SK-N-SH (cell line): ENCODE data around the gene MYO16. TPM values are rescaled to one million over a fixed set of nuclear protein-coding genes. Genes with fewer than 3 reads are reported as not detected.

Experiments used
- CTCF ChIA-PET: fragments of 300-600, 350-600 bp; formaldehyde crosslinking; extraction: SDS; loops from one replicate; lab custom pipeline; 2021; lab: Yijun Ruan, JAX
- POLR2A ChIA-PET: fragments of 350-600 bp; sonication (Branson Sonifier 250); formaldehyde crosslinking; extraction: SDS; loops from one replicate; lab custom pipeline; 2020; ENCODE audit warnings: antibody characterized with exemption, inconsistent platforms; lab: Yijun Ruan, JAX
- DNase-seq: peaks from one replicate; pipeline ENCODE4 v3.0.0; 2012
- H2AFZ ChIP-seq: fragments of 200-600 bp; sonication (generic); 2 replicates; pipeline ENCODE4 v1.8.1; 2016; ENCODE audit warnings: antibody characterized with exemption, mild to moderate bottlenecking, low read depth
- H3F3A ChIP-seq: fragments of 200-600 bp; sonication (generic); replicated peaks from 2 replicates; pipeline ENCODE3; 2016; ENCODE audit warnings: antibody characterized with exemption, mild to moderate bottlenecking; ENCODE audit not compliant: insufficient read depth
- H3K27ac ChIP-seq, 2 experiments: fragments of 200-500 bp in 1 of 2; fragments of 200-600 bp in 1 of 2; sonication (Bioruptor generic) in 1 of 2; sonication (generic), shearing (Covaris generic) in 1 of 2; 2 replicates each; pipeline versions ENCODE4 v1.5.1 to v1.6.1; 2014 to 2016; ENCODE audit warnings: low read depth in 2 of 2, inconsistent platforms in 1 of 2, low read length in 1 of 2, mild to moderate bottlenecking in 1 of 2, mixed read lengths in 1 of 2
- H3K27me3 ChIP-seq: fragments of 200-600 bp; sonication (generic), shearing (Covaris generic); 2 replicates; pipeline ENCODE4 v1.6.1; 2016; ENCODE audit warnings: mixed run types; ENCODE audit not compliant: insufficient read depth
- H3K36me3 ChIP-seq, 2 experiments: fragments of 200-500 bp in 1 of 2; fragments of 200-600 bp in 1 of 2; sonication (Bioruptor generic) in 1 of 2; sonication (generic) in 1 of 2; replicated peaks in 1 of 2; 2 replicates each; pipeline versions ENCODE3 to v1.5.1; 2014 to 2016; ENCODE audit warnings: low read length in 1 of 2, mild to moderate bottlenecking in 1 of 2; ENCODE audit not compliant: insufficient read depth in 2 of 2, control insufficient read depth in 1 of 2
- H3K4me1 ChIP-seq, 2 experiments: fragments of 200-500 bp in 1 of 2; fragments of 200-600 bp in 1 of 2; sonication (Bioruptor generic) in 1 of 2; sonication (generic), shearing (Covaris generic) in 1 of 2; 2 replicates each; pipeline versions ENCODE4 v1.5.1 to v1.6.1; 2014 to 2016; ENCODE audit warnings: low read depth in 1 of 2, low read length in 1 of 2, mixed run types in 1 of 2; ENCODE audit not compliant: insufficient read depth in 2 of 2, control insufficient read depth in 1 of 2
- H3K4me2 ChIP-seq: fragments of 200-600 bp; sonication (generic), shearing (Covaris generic); 2 replicates; pipeline ENCODE4 v1.6.1; 2017; ENCODE audit warnings: mixed run types
- H3K4me3 ChIP-seq, 2 experiments: fragments of 200-500 bp in 1 of 2; fragments of 200-600 bp in 1 of 2; sonication (Bioruptor generic) in 1 of 2; sonication (generic), shearing (Covaris generic) in 1 of 2; 2 replicates each; pipeline versions ENCODE4 v1.5.1 to v1.8.1; 2014 to 2016; ENCODE audit warnings: low read depth in 2 of 2, inconsistent platforms in 1 of 2, low read length in 1 of 2, mild to moderate bottlenecking in 1 of 2, mixed read lengths in 1 of 2, moderate library complexity in 1 of 2
- H3K79me2 ChIP-seq: fragments of 200-600 bp; sonication (generic); 2 replicates; pipeline ENCODE4 v1.8.1; 2017; ENCODE audit warnings: mild to moderate bottlenecking; ENCODE audit not compliant: insufficient read depth
- H3K9ac ChIP-seq: fragments of 200-600 bp; sonication (generic); 2 replicates; pipeline ENCODE4 v1.6.1; 2017; ENCODE audit warnings: mixed run types
- H3K9me2 ChIP-seq: fragments of 200-600 bp; sonication (generic); 2 replicates; pipeline ENCODE4 v1.6.1; 2017; ENCODE audit warnings: mixed run types
- H3K9me3 ChIP-seq: fragments of 200-600 bp; sonication (generic); 2 replicates; pipeline ENCODE4 v1.6.1; 2017; ENCODE audit warnings: mixed run types, mild to moderate bottlenecking, moderate library complexity
- H4K20me1 ChIP-seq: fragments of 200-600 bp; sonication (generic); 2 replicates; pipeline ENCODE4 v1.6.1; 2017; ENCODE audit warnings: mild to moderate bottlenecking, mixed run types; ENCODE audit not compliant: insufficient read depth
- CHD2 ChIP-seq: fragments of 150-350 bp; IDR thresholded peaks from 2 replicates; pipeline ENCODE4 v1.6.1; 2018; ENCODE audit warnings: low read length; ENCODE audit not compliant: partially characterized antibody
- CTCF ChIP-seq: fragments of 200-600 bp; sonication (generic); IDR thresholded peaks from 2 replicates; pipeline ENCODE4 v1.6.1; 2017; ENCODE audit warnings: antibody characterized with exemption, mild to moderate bottlenecking, moderate library complexity
- ELF1 ChIP-seq: IDR thresholded peaks from 2 replicates; pipeline ENCODE4 v1.4.0; 2012
- EZH2phosphoT487 ChIP-seq: fragments of 200-600 bp; sonication (generic); IDR thresholded peaks from 2 replicates; pipeline ENCODE4 v1.6.1; 2017; ENCODE audit warnings: low read depth, mixed run types, mild to moderate bottlenecking, antibody characterized with exemption, moderate library complexity, borderline replicate concordance
- FOXM1 ChIP-seq: IDR thresholded peaks from 2 replicates; pipeline ENCODE4 v1.4.0; 2012; ENCODE audit warnings: low read depth, mild to moderate bottlenecking
- GABPA ChIP-seq: IDR thresholded peaks from 2 replicates; pipeline ENCODE4 v1.4.0; 2012; ENCODE audit warnings: low read depth, mild to moderate bottlenecking
- JUND ChIP-seq: IDR thresholded peaks from 2 replicates; pipeline ENCODE4 v1.4.0; 2012
- MAX ChIP-seq: IDR thresholded peaks from 2 replicates; pipeline ENCODE4 v1.4.0; 2012; ENCODE audit warnings: low read depth
- POLR2AphosphoS5 ChIP-seq: IDR thresholded peaks from 2 replicates; pipeline ENCODE4 v1.6.1; 2012; ENCODE audit warnings: low read depth, low read length
- RAD21 ChIP-seq: IDR thresholded peaks from 2 replicates; pipeline ENCODE4 v1.6.1; 2012; ENCODE audit warnings: mild to moderate bottlenecking, low read length
- RCOR1 ChIP-seq: fragments of 150-350 bp; IDR thresholded peaks from 2 replicates; pipeline ENCODE4 v1.6.1; 2017; ENCODE audit warnings: antibody characterized with exemption, low read length
- RFX5 ChIP-seq: IDR thresholded peaks from 2 replicates; pipeline ENCODE4 v1.6.1; 2012; ENCODE audit warnings: mild to moderate bottlenecking, improper control_type of control experiment, low read length
- SIN3A ChIP-seq: IDR thresholded peaks from 2 replicates; pipeline ENCODE4 v1.6.1; 2012; ENCODE audit warnings: low read depth, mild to moderate bottlenecking, low read length, moderate library complexity, borderline replicate concordance
- SMC3 ChIP-seq: IDR thresholded peaks from 2 replicates; pipeline ENCODE4 v1.6.1; 2012; ENCODE audit warnings: low read depth, low read length, improper control_type of control experiment
- TAF1 ChIP-seq: IDR thresholded peaks from 2 replicates; pipeline ENCODE4 v1.6.1; 2012; ENCODE audit warnings: low read depth, mild to moderate bottlenecking, low read length, moderate library complexity, borderline replicate concordance
- USF2 ChIP-seq: fragments of 150-350 bp; IDR thresholded peaks from 2 replicates; pipeline ENCODE4 v1.6.1; 2017; ENCODE audit warnings: antibody characterized with exemption, low read length, low read depth, borderline replicate concordance
- YY1 ChIP-seq: IDR thresholded peaks from 2 replicates; pipeline ENCODE4 v1.4.0; 2012; ENCODE audit warnings: low read depth, mild to moderate bottlenecking
- WGBS: methylation state at CpG from one replicate; pipeline ENCODE4 v1.1.6; 2017; ENCODE audit warnings: low lambda C conversion rate; 5-methylcytosine and 5-hydroxymethylcytosine counted together
- polyA plus RNA-seq, 3 experiments: library from polyadenylated mRNA; depleted of rRNA; stranded (reverse); fragments of >200 nt; gene quantifications; 2 replicates each; pipeline ENCODE4 v1.2.3, GENCODE V29; 2012
- TF ChIP-seq, protein P1 (sequence below): IDR thresholded peaks from 2 replicates; pipeline ENCODE4 v1.6.1; 2012; ENCODE audit warnings: mild to moderate bottlenecking, low read depth, low read length, moderate library complexity

MYO16 gene
- polyA plus RNA-seq, 1 of the 3 experiments (the other 2 are of a cell fraction) = 0.07 TPM

DNA sequence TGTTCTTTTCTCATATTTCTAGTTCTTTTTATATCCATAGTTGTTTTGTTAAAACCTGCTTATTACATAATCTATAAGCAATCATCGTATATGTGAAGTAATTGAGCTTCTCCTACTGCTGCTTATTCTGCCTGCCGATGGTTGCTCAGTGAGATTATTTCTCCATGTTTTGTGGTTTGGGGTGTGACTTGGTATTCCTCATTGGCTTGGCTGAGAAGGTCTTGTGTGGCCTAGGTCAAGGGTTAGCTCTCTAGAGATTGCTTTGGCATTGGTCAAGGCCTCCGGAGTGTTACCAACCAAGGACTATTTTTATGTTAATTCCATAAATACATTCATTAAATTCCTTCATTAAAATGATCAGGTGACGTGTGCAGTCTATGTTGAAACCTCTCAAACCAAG, 302.8 kb downstream of the MYO16 start:
- ChIA-PET POLR2A (no interaction called here), CTCF (interaction anchor here (1.0 to 1.7 kb wide), 2 partner anchors 17 to 23 kb away, joined by 3 to 5 read pairs; no protein-coding TSS in a partner anchor)
- WGBS = 73% methylated on average over 4 of the region's 4 CpGs
- H3F3A ChIP-seq = no peaks in the 10 kb centered on the region
- H3K27me3 ChIP-seq = 0 out of 2 replicates have a peak, but pooled peaks cover 1% of the 10 kb centered on the region
- TF ChIP-seq, protein P1, sequence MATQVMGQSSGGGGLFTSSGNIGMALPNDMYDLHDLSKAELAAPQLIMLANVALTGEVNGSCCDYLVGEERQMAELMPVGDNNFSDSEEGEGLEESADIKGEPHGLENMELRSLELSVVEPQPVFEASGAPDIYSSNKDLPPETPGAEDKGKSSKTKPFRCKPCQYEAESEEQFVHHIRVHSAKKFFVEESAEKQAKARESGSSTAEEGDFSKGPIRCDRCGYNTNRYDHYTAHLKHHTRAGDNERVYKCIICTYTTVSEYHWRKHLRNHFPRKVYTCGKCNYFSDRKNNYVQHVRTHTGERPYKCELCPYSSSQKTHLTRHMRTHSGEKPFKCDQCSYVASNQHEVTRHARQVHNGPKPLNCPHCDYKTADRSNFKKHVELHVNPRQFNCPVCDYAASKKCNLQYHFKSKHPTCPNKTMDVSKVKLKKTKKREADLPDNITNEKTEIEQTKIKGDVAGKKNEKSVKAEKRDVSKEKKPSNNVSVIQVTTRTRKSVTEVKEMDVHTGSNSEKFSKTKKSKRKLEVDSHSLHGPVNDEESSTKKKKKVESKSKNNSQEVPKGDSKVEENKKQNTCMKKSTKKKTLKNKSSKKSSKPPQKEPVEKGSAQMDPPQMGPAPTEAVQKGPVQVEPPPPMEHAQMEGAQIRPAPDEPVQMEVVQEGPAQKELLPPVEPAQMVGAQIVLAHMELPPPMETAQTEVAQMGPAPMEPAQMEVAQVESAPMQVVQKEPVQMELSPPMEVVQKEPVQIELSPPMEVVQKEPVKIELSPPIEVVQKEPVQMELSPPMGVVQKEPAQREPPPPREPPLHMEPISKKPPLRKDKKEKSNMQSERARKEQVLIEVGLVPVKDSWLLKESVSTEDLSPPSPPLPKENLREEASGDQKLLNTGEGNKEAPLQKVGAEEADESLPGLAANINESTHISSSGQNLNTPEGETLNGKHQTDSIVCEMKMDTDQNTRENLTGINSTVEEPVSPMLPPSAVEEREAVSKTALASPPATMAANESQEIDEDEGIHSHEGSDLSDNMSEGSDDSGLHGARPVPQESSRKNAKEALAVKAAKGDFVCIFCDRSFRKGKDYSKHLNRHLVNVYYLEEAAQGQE = no peak
- TF ChIP-seq ELF1 (no peak), CHD2 (no peak), USF2 (no peak), CTCF (no peak), TAF1 (no peak), RAD21 (no peak), POLR2AphosphoS5 (no peak), GABPA (no peak), SMC3 (no peak), JUND (no peak), RCOR1 (no peak), RFX5 (no peak), YY1 (no peak), MAX (no peak), EZH2phosphoT487 (no peak), FOXM1 (no peak), SIN3A (no peak)
- H3K4me2 ChIP-seq = no peak overlapping the region
- no peaks in the 10 kb centered on the region for H3K9me2 ChIP-seq
- no peaks in the 10 kb centered on the region for H3K36me3 ChIP-seq
- H3K79me2 ChIP-seq = no peaks in the 10 kb centered on the region
- no peaks in the 10 kb centered on the region for H4K20me1 ChIP-seq
- no peak for DNase-seq
- no peak overlapping the region for H3K9ac ChIP-seq
- no peaks in the 10 kb centered on the region; a peak in 1 of 4 replicates for H3K4me1 ChIP-seq
- H3K27ac ChIP-seq = no peak overlapping the region; a peak in 1 of 4 replicates
- H3K9me3 ChIP-seq = no peaks in the 10 kb centered on the region
- H2AFZ ChIP-seq = no peak overlapping the region
- no peak overlapping the region for H3K4me3 ChIP-seq
